Measurements from ENCODE around the gene GSTM4.

- TF ChIP-seq SMC3 (IDR thresholded peaks at IDR 0.05): no peak
- no peak for TF ChIP-seq ZFP36 (IDR thresholded peaks at IDR 0.05; ENCODE audit: borderline replicate concordance, partially characterized antibody)
- TF ChIP-seq CTCF (IDR thresholded peaks at IDR 0.05): no peak
- no peak for TF ChIP-seq CEBPB (IDR thresholded peaks at IDR 0.05)
- no peak for TF ChIP-seq POLR2A (IDR thresholded peaks at IDR 0.05; ENCODE audit: low read length)
- no peak for TF ChIP-seq PBX3 (IDR thresholded peaks at IDR 0.05)
- TF ChIP-seq KDM1A (IDR thresholded peaks at IDR 0.05; ENCODE audit: low read depth): no peak
These were observed 38.6 kb upstream of the GSTM4 start for GRCh38 chr1:109617291-109617801.
